T-helper 22 cell (primary cell): ENCODE results near the gene MAP3K12.

Experiments used
- DNase-seq: peaks from one replicate; pipeline ENCODE4 v3.0.0-alpha.2; 2020; ENCODE audit warnings: low read depth

Gene MAP3K12

GRCh38 chr12:53508534-53509170, 9.4 kb upstream of the MAP3K12 start:
- DNase-seq: peak; percentile 47

GRCh38 chr12:53507603-53507885, 8.3 kb upstream of the MAP3K12 start:
- no peak for DNase-seq

- DNase-seq: no peak
Measured at GRCh38 chr12:53506881-53507602, 7.8 kb upstream of the MAP3K12 start, which contains the start of gene NPFF. Gene NPFF (minus strand): TSS chr12:53507484. CDS start chr12:53507474, 10 bp downstream.

GRCh38 chr12:53506450-53506785, 7.2 kb upstream of the MAP3K12 start:
- no peak for DNase-seq

- no peak for DNase-seq
Measured at GRCh38 chr12:53505555-53506449, 6.5 kb upstream of the MAP3K12 start.

GRCh38 chr12:53505086-53505485, 5.8 kb upstream of the MAP3K12 start:
- DNase-seq: no peak

- no peak for DNase-seq
Measured at GRCh38 chr12:53504004-53504920, 5.0 kb upstream of the MAP3K12 start.

GRCh38 chr12:53502983-53503728, 3.9 kb upstream of the MAP3K12 start:
- DNase-seq: no peak

GRCh38 chr12:53502331-53502730, 3.1 kb upstream of the MAP3K12 start:
- no peak for DNase-seq

- no peak for DNase-seq
Measured at GRCh38 chr12:53501615-53502181, 2.4 kb upstream of the MAP3K12 start.

- peak; percentile 96 for DNase-seq
Measured at GRCh38 chr12:53500776-53501614, 1.7 kb upstream of the MAP3K12 start, which contains the start of gene TARBP2. Gene TARBP2 (plus strand): TSS chr12:53501283. CDS start chr12:53501409, 126 bp downstream.

GRCh38 chr12:53500142-53500775, 1.0 kb upstream of the MAP3K12 start:
- no peak for DNase-seq

GRCh38 chr12:53498235-53498630, 1.0 kb downstream of the MAP3K12 start:
- no peak for DNase-seq

- no peak for DNase-seq
Measured at GRCh38 chr12:53497461-53497860, 1.8 kb downstream of the MAP3K12 start.

GRCh38 chr12:53496752-53497032, 2.6 kb downstream of the MAP3K12 start:
- no peak for DNase-seq

- DNase-seq: no peak
Measured at GRCh38 chr12:53495903-53496751, 3.1 kb downstream of the MAP3K12 start.

- DNase-seq: no peak
Measured at GRCh38 chr12:53493610-53494391, 5.5 kb downstream of the MAP3K12 start.
